Effector memory CD8-positive, alpha-beta T cell (primary cell): ENCODE data around the gene MYO15A.
A peak's percentile ranks its signal among the peaks of the same experiment; 100 is the strongest.
"Not testable (repeated sequence)": the region's sequence is repeated elsewhere in the genome, so short reads cannot be mapped to it uniquely, and the experiment has no call there.

Experiments
- ATAC-seq: fragments of 150-1000 bp; cut with Tn5 transposase; replicated peaks from 2 replicates; pipeline ENCODE4 v1.10.0; 2021; ENCODE audit warnings: mild to moderate bottlenecking, moderate library complexity
- DNase-seq, 3 experiments: peaks; one replicate each; pipeline ENCODE4 v3.0.0; 2021
- H3K27ac Mint-ChIP-seq, 2 donors: one replicate each; pipeline ENCODE4 v1.8.0; 2022; ENCODE audit warnings: mild to moderate bottlenecking in 2 of 2, mixed read lengths in 2 of 2, moderate library complexity in 2 of 2
- H3K27me3 Mint-ChIP-seq, 2 donors: one replicate each; pipeline ENCODE4 v1.8.0; 2022; ENCODE audit warnings: mixed read lengths in 2 of 2
- H3K36me3 Mint-ChIP-seq: one replicate; pipeline ENCODE4 v1.8.0; 2022; ENCODE audit warnings: mild to moderate bottlenecking, moderate library complexity, mixed read lengths; ENCODE audit not compliant: insufficient read depth
- H3K4me1 Mint-ChIP-seq, 2 donors: one replicate each; pipeline ENCODE4 v1.8.0; 2022; ENCODE audit warnings: low read depth in 2 of 2, mixed read lengths in 2 of 2
- H3K4me3 Mint-ChIP-seq, 2 donors: one replicate each; pipeline ENCODE4 v1.8.0; 2022; ENCODE audit warnings: mild to moderate bottlenecking in 2 of 2, mixed read lengths in 2 of 2, moderate library complexity in 2 of 2
- H3K9me3 Mint-ChIP-seq, 2 donors: one replicate each; pipeline ENCODE4 v1.8.0; 2022; ENCODE audit warnings: mixed read lengths in 2 of 2

The MYO15A gene

DNA sequence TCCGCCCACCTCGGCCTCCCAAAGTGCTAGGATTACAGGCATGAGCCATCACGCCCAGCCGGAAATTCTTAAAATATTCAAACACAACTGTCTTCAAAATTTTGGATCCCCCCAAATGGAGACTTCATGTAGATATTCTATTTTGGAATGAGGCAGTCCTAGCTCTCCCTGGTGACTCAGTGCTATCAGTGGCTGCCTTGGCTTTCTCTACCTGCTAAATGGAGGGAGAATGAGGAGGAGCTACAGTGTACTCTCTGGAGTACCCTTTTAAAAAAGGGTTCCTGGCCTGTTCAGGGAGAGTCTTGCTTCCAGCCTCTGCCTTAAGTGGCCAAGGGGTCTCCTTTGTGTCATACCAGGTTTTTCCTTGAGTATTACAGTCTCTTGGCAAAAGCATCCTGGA, 85.8 kb downstream of the MYO15A start:
- DNase-seq: no peak
- Mint-ChIP-seq H3K27ac (peak overlapping the region in 1 of 2 donors; percentile 68), H3K4me1 (peaks cover 58 to 68% of the 10 kb centered on the region in 2 donors), H3K9me3 (no peaks in the 10 kb centered on the region), H3K36me3 (peaks cover 67% of the 10 kb centered on the region), H3K27me3 (no peaks in the 10 kb centered on the region), H3K4me3 (no peak overlapping the region)
- ATAC-seq: no peak

DNA sequence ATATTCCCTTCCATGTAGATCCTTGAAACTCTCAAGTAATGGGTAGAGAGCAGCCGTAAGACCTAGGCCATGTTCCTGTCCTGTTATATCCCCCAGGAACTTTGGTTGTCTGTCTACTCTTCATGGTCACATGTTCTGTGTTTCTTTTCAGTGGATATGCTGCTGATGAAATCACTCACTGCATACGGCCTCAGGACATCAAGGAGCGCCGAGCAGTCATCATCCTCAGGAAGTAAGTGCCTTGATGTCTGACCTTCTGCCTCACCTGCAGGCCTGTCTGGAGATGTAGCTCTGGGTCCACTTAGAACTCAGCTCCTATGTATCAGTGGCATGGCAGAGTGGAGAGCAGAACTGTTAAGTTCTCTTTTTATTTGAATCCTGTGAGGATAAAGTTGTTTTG, 86.2 kb downstream of the MYO15A start:
- H3K4me1 Mint-ChIP-seq: peaks cover 56 to 65% of the 10 kb centered on the region in 2 donors
- DNase-seq: no peak
- no peak for ATAC-seq
- H3K27me3 Mint-ChIP-seq: no peaks in the 10 kb centered on the region
- peak overlapping the region; percentile 33 to 68 for H3K27ac Mint-ChIP-seq
- no peak overlapping the region for H3K4me3 Mint-ChIP-seq
- peaks cover 66% of the 10 kb centered on the region for H3K36me3 Mint-ChIP-seq
- H3K9me3 Mint-ChIP-seq: no peaks in the 10 kb centered on the region

DNA sequence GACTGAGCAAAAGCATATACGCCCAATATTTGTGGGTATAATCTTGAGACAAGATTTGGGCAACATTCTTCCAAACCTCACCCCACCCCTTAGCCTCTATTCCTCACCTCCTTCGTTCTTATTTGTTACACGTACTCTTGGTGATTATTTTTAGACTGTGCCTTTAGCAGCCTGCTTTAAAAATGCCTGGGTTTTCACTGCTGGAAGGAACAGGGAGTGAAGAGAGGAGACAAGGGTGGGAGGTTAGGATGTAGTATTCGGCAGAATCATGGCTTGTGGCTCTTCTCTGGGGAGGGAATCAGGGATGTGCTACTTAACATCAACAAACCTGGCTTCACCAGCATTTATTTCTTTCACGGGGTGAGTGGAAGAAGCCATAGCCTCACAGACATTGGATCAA, 86.7 kb downstream of the MYO15A start:
- Mint-ChIP-seq H3K4me3 (no peak overlapping the region), H3K36me3 (peaks cover 67% of the 10 kb centered on the region), H3K9me3 (no peaks in the 10 kb centered on the region), H3K27ac (peak overlapping the region; percentile 33 to 68), H3K27me3 (no peaks in the 10 kb centered on the region), H3K4me1 (peaks cover 57 to 66% of the 10 kb centered on the region in 2 donors)
- ATAC-seq: no peak
- DNase-seq: no peak

DNA sequence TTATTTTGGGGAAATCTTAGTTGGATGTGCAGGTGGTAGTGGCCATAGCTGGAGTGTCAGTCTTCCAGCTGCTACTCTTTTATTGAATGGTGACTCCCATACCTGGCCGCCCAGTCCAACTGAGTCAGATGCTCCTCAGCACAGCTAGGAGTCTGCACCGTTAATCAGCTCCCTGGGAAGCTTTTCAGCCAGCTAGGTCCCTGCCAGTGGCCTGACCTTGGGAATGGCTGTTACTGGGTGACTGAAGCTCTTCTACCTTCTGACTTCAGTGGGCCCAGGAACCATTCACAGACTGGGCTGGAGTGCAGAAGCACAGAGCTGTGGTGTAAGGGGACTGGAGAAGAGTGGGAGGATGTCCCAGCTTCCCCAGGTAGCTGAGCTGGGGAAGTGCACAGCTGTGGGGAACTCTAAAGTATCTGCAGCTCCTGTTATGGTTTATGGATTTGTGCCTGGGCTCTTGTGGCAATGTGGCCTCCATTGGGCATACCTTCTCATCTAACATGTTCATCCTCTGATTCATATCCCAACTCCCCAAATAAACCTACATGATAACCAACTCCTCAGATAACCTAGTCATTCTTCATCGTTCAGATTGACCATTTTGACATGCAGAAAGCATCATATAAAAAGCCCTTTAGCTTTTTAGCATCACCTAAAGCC, 89.1 kb downstream of the MYO15A start:
- no peak overlapping the region for H3K4me3 Mint-ChIP-seq
- DNase-seq (no peak), ATAC-seq (no peak)
- H3K27ac Mint-ChIP-seq: peak overlapping the region; percentile 22 to 59
- H3K4me1 Mint-ChIP-seq: peaks cover 49 to 63% of the 10 kb centered on the region in 2 donors
- no peaks in the 10 kb centered on the region for H3K9me3 Mint-ChIP-seq
- H3K36me3 Mint-ChIP-seq: peaks cover 65% of the 10 kb centered on the region
- H3K27me3 Mint-ChIP-seq: no peaks in the 10 kb centered on the region

DNA sequence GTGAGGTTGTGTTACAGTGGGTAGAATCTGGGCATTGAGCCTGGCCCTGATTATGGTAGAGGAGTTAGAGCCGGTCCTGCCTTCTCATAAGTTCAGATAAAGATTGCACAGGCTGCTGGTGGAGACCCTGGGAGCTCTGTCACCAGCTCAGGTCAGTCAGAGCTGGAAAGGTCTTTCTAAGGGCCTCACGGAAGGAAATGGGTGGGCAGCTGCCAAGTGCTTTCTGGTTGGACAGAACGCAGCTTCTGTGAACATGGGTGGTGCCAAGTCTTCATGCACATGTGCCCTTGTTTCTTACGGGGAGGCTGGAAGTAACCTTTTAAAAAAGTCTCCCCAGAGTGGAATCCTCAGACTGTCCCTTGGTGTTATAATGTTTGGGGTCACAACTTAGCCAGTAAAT, 90.0 kb downstream of the MYO15A start:
- DNase-seq: no peak
- no peaks in the 10 kb centered on the region for H3K9me3 Mint-ChIP-seq
- ATAC-seq: no peak
- no peaks in the 10 kb centered on the region for H3K27me3 Mint-ChIP-seq
- peaks cover 61% of the 10 kb centered on the region for H3K36me3 Mint-ChIP-seq
- no peak overlapping the region for H3K4me3 Mint-ChIP-seq
- peaks cover 50 to 62% of the 10 kb centered on the region in 2 donors for H3K4me1 Mint-ChIP-seq
- peak overlapping the region; percentile 22 to 59 for H3K27ac Mint-ChIP-seq

DNA sequence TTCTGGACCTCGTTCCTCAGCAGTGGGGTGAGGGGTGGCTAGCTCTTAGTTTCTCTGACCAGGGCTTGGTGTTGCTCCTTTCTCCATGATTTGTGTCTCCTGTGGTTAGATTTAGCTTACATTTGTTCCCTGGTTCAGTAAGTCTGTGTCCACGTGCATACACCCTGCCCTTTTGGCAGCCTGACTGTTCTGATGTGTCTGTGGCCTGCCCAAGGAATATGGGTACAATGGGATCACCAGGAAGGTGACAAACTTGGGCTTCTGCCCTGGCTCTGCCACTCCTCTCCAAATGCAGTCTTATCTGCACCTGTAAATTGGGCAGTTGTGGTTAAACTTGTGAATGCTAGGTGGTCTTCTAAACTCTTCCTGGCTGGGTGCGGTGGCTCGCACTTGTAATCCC, 92.6 kb downstream of the MYO15A start:
- Mint-ChIP-seq H3K27ac (peak overlapping the region; percentile 51 to 71), H3K4me1 (peaks cover 43 to 48% of the 10 kb centered on the region in 2 donors), H3K27me3 (no peaks in the 10 kb centered on the region), H3K4me3 (no peak overlapping the region), H3K36me3 (peaks cover 56% of the 10 kb centered on the region), H3K9me3 (no peaks in the 10 kb centered on the region)
- DNase-seq (no peak), ATAC-seq (no peak)

DNA sequence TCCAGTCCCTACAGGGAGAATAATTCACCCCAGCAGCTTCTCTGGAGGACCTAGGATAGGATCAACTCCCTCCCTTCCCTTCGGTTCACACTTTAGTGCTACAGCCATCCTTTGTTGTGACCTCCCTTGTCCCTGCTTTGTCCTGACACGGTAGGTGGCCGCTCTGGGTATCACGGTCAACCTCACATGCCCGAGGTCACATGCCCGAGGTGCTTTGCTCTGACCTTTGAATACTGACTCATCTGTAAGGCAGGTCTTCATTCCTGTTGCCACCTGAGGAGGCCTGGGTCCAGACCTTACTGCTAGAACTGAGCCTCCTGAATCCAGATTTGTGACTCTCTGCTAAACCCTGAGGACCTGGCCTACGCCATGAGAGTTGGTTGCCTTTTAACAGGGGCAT, 94.8 kb downstream of the MYO15A start:
- Mint-ChIP-seq H3K27me3 (no peaks in the 10 kb centered on the region), H3K9me3 (no peaks in the 10 kb centered on the region), H3K4me1 (peaks cover 32 to 38% of the 10 kb centered on the region in 2 donors), H3K4me3 (no peak overlapping the region), H3K27ac (peak overlapping the region in 1 of 2 donors; percentile 23), H3K36me3 (peaks cover 62% of the 10 kb centered on the region)
- DNase-seq (no peak), ATAC-seq (no peak)

DNA sequence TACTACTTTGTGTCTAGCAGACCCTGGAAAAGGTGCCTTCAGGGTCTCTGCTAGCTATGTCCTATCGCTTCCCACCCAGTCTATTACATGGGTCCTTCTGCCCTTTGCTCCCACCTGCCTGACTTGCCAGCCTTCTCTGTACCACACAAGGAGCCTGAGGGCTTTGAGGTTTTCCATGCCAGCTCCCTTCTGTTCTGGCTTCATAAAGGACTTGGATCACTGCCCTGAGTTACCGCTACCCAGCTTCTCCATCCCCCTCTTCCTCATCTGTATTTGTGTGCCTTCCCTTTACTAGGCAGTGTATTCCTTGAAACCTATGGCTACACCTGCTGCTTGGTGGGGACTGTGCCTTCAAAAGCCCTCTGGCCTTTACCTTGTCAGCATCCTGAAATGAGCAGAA, 97.3 kb downstream of the MYO15A start:
- Mint-ChIP-seq H3K27ac (peak overlapping the region; percentile 44), H3K36me3 (peaks cover 72% of the 10 kb centered on the region), H3K4me1 (peaks cover 14 to 18% of the 10 kb centered on the region in 2 donors), H3K4me3 (no peak overlapping the region), H3K27me3 (no peaks in the 10 kb centered on the region), H3K9me3 (no peaks in the 10 kb centered on the region)
- no peak for ATAC-seq
- DNase-seq: no peak

DNA sequence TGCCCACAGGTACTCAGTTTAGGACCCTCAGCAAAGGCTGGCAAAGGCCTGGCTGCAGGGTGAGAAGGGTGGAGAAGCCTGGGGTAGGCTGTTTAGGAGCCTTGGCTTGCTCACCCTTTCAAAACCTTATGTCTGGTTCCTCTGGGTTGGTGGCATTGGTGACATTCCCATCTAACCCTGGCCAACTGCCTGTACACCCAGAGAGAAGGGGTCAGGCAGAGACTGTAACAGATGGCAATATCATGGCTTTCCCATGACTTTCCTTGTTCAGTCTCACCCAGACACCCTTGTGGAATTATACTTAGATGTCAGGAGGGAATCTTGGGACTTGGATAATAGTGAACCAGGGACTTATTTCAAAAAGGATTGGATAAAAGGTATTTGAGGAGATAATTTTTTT, 98.4 kb downstream of the MYO15A start:
- peaks cover 8 to 11% of the 10 kb centered on the region in 2 donors for H3K4me1 Mint-ChIP-seq
- ATAC-seq (no peak), DNase-seq (no peak)
- no peak overlapping the region for H3K27ac Mint-ChIP-seq
- H3K4me3 Mint-ChIP-seq: no peak overlapping the region
- no peaks in the 10 kb centered on the region for H3K9me3 Mint-ChIP-seq
- peaks cover 79% of the 10 kb centered on the region for H3K36me3 Mint-ChIP-seq
- H3K27me3 Mint-ChIP-seq: no peaks in the 10 kb centered on the region

DNA sequence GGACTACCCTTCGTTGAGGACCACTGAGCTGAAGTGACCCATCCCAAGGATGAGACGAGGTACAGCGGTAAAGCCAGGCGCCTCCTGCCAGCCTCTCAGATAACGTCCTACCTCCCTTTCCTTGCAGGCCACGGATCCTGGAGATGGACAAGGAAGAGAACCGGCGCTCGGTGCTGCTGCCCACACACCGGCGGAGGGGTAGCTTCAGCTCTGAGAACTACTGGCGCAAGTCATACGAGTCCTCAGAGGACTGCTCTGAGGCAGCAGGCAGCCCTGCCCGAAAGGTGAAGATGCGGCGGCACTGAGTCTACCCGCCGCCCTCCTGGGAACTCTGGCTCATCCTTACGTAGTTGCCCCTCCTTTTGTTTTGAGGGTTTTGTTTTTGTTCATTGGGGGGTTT, 99.5 kb downstream of the MYO15A start:
- peak overlapping the region; percentile 31 to 49 for H3K27ac Mint-ChIP-seq

DNA sequence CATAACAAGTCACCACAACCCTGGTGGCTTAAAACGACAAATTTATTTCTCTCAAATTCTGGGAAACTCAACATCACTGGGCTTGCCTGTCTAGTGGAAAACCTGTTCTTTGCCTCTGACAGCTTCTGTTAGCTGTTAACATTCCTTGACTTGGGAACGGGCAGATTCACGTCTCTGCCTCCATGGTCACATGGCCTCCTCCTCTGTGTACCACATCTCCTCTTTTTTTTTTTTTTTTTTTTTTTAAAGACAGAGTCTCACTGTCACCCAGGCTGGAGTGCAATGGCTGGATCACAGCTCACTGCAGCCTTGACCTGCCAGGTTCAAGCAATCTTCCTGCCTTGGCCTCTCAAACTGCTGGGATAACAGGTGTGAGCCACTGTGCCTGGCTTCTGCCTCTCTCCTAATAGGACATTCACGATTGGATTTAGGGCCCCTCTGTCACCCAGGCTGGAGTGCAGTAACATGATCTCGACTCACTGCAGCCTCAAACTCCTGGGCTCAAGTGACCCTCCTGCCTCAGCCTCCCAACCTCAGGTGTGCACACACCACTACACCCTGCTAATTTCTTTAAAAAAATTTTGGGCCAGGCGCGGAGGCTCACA, 105.2 kb downstream of the MYO15A start:
- no peaks in the 10 kb centered on the region for H3K4me1 Mint-ChIP-seq
- ATAC-seq (no peak), DNase-seq (no peak)
- no peaks in the 10 kb centered on the region for H3K27me3 Mint-ChIP-seq
- peak overlapping the region; percentile 49 to 53 for H3K27ac Mint-ChIP-seq
- no peak overlapping the region for H3K4me3 Mint-ChIP-seq
- peaks cover 47% of the 10 kb centered on the region for H3K36me3 Mint-ChIP-seq
- no peaks in the 10 kb centered on the region for H3K9me3 Mint-ChIP-seq

More for the DNA sequence above, 99.5 kb downstream of the MYO15A start:
- DNase-seq (no peak), ATAC-seq (no peak)
- Mint-ChIP-seq H3K9me3 (no peaks in the 10 kb centered on the region), H3K36me3 (peaks cover 81% of the 10 kb centered on the region), H3K4me3 (no peak overlapping the region), H3K27me3 (no peaks in the 10 kb centered on the region), H3K4me1 (peaks cover 8 to 11% of the 10 kb centered on the region in 2 donors)

DNA sequence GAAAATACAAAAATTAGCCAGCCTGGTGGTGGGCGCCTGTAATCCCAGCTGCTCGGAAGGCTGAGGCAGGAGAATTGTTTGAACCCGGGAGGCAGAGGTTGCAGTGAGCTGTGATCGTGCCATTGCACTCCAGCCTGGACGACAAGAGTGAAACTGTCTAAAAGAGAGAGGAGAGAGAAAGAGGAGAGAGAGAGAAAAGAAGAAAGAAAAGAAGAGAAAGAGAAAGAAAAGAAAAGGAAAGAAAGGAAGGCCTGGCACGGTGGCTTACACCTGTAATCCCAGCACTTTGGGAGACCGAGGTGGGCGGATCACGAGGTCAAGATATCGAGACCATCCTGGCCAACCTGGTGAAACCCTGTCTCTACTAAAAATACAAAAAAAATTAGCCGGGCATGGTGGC, 108.3 kb downstream of the MYO15A start:
- H3K4me1 Mint-ChIP-seq, ATAC-seq, H3K9me3 Mint-ChIP-seq, DNase-seq, H3K4me3 Mint-ChIP-seq, H3K27me3 Mint-ChIP-seq: not testable (repeated sequence)
- peaks cover 16% of the 10 kb centered on the region for H3K36me3 Mint-ChIP-seq
- H3K27ac Mint-ChIP-seq: peak overlapping the region in 1 of 2 donors; percentile 84

DNA sequence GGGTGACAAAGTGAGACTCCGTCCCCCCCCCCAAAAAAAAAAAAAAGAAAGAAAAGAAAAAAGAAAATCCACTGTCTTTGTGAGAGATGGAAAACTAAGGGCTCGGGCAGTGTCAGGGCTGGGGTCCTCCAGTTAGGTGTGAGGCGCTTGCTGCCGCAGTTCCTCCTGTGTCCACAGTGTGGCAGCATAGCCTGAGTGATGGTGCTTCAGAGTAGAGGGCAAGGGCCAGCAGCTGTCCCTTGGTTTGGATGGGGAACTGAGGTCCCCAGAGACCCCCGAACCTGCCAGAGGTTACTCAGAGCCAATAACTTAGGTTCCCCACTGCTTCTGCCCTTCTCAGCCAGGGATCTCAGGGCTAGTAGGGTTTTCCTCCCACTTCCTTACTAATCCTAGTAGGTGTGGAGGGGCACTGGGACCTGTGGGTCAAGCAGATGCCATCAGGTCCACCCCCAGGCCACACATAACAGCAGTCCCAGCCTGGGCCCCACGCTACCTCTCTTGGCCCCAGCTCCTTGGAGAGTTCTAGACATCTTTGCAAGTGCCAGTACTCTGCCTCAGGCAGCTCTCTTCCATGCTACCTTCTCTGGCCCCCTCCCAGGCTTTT, 109.0 kb downstream of the MYO15A start:
- Mint-ChIP-seq H3K9me3 (no peaks in the 10 kb centered on the region), H3K4me3 (no peak overlapping the region), H3K4me1 (no peaks in the 10 kb centered on the region), H3K36me3 (peaks cover 14% of the 10 kb centered on the region), H3K27me3 (no peaks in the 10 kb centered on the region), H3K27ac (peak overlapping the region; percentile 69 to 84)
- ATAC-seq (peak; percentile 95), DNase-seq (peak; percentile 60 to 76 (median 72))
